Measurements from ENCODE around the gene PPP6R3. TPM values are rescaled to one million over a fixed set of nuclear protein-coding genes. Genes with fewer than 3 reads are reported as not detected.
A peak's percentile ranks its signal among the peaks of the same experiment; 100 is the strongest.
"Not testable (repeated sequence)": the region's sequence is repeated elsewhere in the genome, so short reads cannot be mapped to it uniquely, and the experiment has no call there.

The PPP6R3 gene
- total RNA-seq, 2 donors from 2014 or later, result 134 to 136 TPM

DNA sequence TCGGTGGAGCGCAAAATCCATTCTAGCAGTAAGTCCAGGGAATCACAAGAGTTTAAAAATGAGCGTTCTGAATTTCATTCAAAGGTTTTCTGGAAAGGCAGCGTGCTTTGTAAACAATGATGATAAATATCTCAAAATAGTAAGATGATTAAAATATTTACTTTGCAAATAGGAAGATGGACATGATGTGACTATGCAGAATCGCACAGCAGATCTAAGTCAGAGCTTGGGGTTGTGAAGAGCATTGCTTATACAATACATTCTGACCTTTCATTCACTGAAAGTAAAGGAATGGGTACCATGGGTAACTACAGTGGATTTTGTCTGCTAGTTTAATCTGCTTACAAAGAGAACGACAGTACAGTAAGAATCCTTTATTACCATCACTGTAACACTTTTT is 77.5 kb downstream of the PPP6R3 start:
- no peak for DNase-seq
- peak overlapping the region; percentile 6 for H3K27ac Mint-ChIP-seq
- H3K36me3 Mint-ChIP-seq (ENCODE audit: low read depth), result peaks cover 16% of the 10 kb centered on the region
- H3K27me3 Mint-ChIP-seq, result no peaks in the 10 kb centered on the region
- peaks cover 50% of the 10 kb centered on the region for H3K4me1 Mint-ChIP-seq
- no peak overlapping the region for H3K4me3 Mint-ChIP-seq
- H3K9me3 ChIP-seq (ENCODE audit: control insufficient read depth, low read length, poor library complexity, severe bottlenecking), result no peaks in the 10 kb centered on the region
- ATAC-seq, result no peak

DNA sequence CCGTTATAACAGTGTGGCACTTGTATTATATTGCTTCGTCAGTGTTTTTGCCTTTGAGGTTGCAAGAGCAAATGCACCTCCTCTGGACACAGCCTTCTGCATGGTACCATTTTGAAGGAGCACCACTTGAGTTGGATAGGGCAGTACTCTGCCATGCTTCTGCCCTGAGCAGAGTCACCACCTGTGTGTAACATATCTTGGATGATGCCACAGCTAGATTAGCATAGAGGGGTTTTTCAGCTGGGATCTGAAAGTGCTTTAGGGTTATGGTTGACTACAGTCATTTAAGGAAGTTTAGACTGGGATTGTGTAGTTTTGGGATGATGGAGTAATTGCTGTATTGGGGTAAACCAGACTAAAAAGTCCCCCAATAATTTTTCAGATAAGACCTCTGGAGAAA is 78.8 kb downstream of the PPP6R3 start:
- ATAC-seq, result no peak
- DNase-seq, result no peak
- no peaks in the 10 kb centered on the region for H3K9me3 ChIP-seq (ENCODE audit: control insufficient read depth, low read length, poor library complexity, severe bottlenecking)
- Mint-ChIP-seq H3K4me3 (no peak overlapping the region), H3K27me3 (no peaks in the 10 kb centered on the region), H3K36me3 (ENCODE audit: low read depth) (peaks cover 18% of the 10 kb centered on the region), H3K27ac (peak overlapping the region; percentile 22), H3K4me1 (peaks cover 52% of the 10 kb centered on the region)

DNA sequence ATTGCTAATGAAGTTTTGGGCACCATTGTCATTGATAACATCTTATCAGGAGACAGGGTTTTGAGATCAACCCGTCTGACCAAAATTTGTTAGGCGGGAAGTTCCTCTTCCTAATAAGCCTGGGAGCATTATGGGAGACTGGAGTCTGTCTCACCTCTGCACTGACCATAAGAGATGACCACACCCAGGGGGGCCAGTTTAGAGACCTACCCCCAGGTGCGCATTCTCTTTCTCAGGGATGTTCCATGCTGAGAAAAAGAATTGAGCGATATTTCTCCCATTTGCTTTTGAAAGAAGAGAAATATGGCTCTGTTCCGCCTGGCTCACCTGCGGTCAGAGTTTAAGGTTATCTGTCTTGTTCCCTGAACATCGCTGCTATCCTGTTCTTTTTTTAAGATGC is 80.0 kb downstream of the PPP6R3 start:
- Mint-ChIP-seq H3K27ac (peak overlapping the region; percentile 22), H3K36me3 (ENCODE audit: low read depth) (peaks cover 18% of the 10 kb centered on the region), H3K4me1 (peaks cover 47% of the 10 kb centered on the region)
- not testable (repeated sequence) for H3K4me3 Mint-ChIP-seq; ATAC-seq; H3K9me3 ChIP-seq (ENCODE audit: control insufficient read depth, low read length, poor library complexity, severe bottlenecking); DNase-seq; H3K27me3 Mint-ChIP-seq

DNA sequence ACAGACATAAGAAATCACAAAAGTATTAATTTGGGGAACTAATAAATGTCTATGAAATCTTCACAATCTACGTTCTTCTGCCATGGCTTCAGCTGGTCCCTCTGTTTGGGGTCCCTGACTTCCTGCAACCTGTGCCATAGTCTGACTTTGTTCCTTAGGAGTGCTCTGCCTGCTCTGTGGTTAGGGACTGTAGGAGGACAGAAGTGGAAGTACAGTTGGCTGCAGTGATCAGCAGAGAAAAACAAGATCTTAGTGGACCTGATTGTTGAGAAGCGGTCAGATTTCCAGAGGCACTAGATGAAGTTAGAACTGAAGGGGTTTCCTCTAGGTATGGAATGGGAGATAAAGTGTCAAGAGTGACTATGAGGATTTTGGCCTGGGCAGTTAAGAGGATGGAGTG is 80.6 kb downstream of the PPP6R3 start:
- H3K27ac Mint-ChIP-seq, result peak overlapping the region; percentile 70
- ATAC-seq (no peak), DNase-seq (no peak)
- H3K36me3 Mint-ChIP-seq (ENCODE audit: low read depth), result peaks cover 19% of the 10 kb centered on the region
- H3K27me3 Mint-ChIP-seq, result no peaks in the 10 kb centered on the region
- no peaks in the 10 kb centered on the region for H3K9me3 ChIP-seq (ENCODE audit: control insufficient read depth, low read length, poor library complexity, severe bottlenecking)
- peaks cover 47% of the 10 kb centered on the region for H3K4me1 Mint-ChIP-seq
- H3K4me3 Mint-ChIP-seq, result no peak overlapping the region

DNA sequence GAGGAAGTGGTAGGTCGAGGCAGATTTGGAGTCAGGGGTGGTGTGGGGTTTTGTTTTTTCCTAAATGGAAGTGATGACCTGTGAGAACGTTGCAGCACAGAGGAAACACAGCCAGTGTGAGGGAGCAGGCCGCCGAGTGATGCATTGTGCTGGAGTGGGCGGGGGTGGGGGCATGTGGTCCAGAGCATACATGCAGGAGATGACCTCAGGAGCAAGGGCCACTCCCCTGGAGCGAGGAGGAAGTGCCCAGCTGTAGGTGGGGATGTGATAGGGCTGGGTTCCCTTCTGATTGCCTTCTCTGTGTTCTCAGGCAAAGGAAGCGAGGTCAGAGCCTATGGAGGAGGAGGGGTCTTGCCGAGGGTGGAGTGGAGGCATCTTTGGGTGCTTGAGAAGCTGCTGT is 81.4 kb downstream of the PPP6R3 start:
- peak overlapping the region; percentile 70 for H3K27ac Mint-ChIP-seq
- H3K9me3 ChIP-seq (ENCODE audit: control insufficient read depth, low read length, poor library complexity, severe bottlenecking), result no peaks in the 10 kb centered on the region
- no peak overlapping the region for H3K4me3 Mint-ChIP-seq
- H3K27me3 Mint-ChIP-seq, result no peaks in the 10 kb centered on the region
- no peak for DNase-seq
- no peak for ATAC-seq
- H3K36me3 Mint-ChIP-seq (ENCODE audit: low read depth), result peaks cover 23% of the 10 kb centered on the region
- peaks cover 44% of the 10 kb centered on the region for H3K4me1 Mint-ChIP-seq

DNA sequence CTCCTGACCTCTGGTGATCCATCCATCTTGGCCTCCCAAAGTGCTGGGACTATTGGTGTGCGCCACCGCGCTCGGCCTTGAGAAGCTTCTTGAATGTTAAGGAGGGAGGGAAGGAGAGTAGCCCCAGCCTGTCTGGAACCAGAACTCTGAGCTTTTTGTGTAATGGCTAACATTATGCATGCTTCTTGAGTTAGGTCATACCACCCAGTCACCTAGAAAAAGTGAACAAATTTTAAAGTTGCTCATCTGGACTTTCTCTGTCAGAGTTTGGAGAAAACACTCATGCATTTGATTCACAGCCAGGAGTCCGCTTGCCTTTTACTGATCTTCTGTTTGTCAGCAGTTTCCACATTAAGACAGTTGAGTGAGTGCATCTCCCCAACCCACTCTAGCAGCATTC is 82.1 kb downstream of the PPP6R3 start:
- Mint-ChIP-seq H3K4me1 (peaks cover 43% of the 10 kb centered on the region), H3K4me3 (no peak overlapping the region), H3K36me3 (ENCODE audit: low read depth) (peaks cover 22% of the 10 kb centered on the region), H3K27ac (peak overlapping the region; percentile 70), H3K27me3 (no peaks in the 10 kb centered on the region)
- ATAC-seq (no peak), DNase-seq (no peak)
- no peaks in the 10 kb centered on the region for H3K9me3 ChIP-seq (ENCODE audit: control insufficient read depth, low read length, poor library complexity, severe bottlenecking)

DNA sequence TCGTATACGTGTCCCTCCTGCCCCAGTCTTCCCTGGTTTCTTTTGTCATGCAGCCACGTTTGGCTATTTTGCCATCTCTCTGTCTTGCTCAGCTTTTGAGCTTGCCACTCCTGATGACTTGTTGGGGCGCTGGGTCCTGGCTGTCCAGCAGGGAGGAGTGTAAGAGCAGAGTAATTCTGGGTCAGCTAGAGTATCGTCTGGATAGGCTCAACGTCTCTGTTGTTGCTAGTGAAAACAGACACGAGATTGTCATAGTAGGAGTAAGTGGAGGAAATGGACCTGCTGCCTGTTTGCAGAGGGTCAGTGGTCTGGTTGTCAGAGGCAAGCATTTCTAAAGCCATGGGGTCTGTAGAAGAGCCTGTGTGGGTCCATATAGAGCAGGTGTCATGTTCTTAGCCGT is 83.0 kb downstream of the PPP6R3 start:
- no peaks in the 10 kb centered on the region for H3K9me3 ChIP-seq (ENCODE audit: control insufficient read depth, low read length, poor library complexity, severe bottlenecking)
- H3K36me3 Mint-ChIP-seq (ENCODE audit: low read depth), result peaks cover 26% of the 10 kb centered on the region
- peaks cover 48% of the 10 kb centered on the region for H3K4me1 Mint-ChIP-seq
- no peak for DNase-seq
- no peaks in the 10 kb centered on the region for H3K27me3 Mint-ChIP-seq
- ATAC-seq, result no peak
- H3K27ac Mint-ChIP-seq, result peak overlapping the region; percentile 78
- H3K4me3 Mint-ChIP-seq, result peak overlapping the region; percentile 63

DNA sequence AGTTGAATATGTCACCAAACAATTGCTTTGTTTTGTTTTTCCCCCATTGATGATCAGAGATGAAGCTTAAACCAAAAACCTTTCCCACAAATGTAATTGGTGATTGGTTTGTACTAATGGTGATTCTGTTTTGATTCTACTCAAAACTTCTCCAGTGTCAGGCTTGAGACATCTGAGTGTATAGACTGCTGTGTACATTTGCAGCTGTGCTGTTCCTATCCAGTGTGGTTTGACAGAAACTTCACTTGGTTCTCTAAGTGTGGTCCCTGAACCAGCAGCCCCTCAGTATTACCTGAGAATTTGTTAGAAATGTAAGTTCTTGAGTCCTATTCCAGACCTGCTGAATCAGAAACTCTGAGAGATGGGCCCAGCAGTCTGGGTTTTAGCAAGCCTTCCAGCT is 84.8 kb downstream of the PPP6R3 start:
- H3K4me1 Mint-ChIP-seq, result peaks cover 55% of the 10 kb centered on the region

DNA sequence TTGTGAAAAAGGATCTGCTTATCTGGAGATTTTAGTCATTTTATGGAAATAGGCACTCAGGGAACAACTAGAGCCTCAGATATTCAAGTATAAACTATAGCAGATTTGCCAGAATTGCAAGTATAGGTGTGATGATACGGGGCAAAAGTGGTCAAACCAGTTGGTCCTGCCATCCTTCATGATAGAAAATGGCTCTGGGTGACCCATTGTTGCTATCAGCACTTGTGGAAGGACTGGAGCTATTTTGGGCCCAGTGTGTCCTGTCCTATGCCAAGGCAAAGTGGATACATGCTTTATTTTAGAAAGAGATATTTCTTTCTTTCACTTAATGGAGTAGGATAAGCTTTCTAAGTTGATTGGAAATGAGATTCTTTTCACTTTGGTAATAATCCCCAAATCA is 85.2 kb downstream of the PPP6R3 start:
- peak overlapping the region; percentile 51 for H3K27ac Mint-ChIP-seq
- DNase-seq (no peak), ATAC-seq (no peak)
- H3K4me1 Mint-ChIP-seq, result peaks cover 58% of the 10 kb centered on the region
- no peak overlapping the region for H3K4me3 Mint-ChIP-seq
- no peaks in the 10 kb centered on the region for H3K9me3 ChIP-seq (ENCODE audit: control insufficient read depth, low read length, poor library complexity, severe bottlenecking)
- H3K27me3 Mint-ChIP-seq, result no peaks in the 10 kb centered on the region
- H3K36me3 Mint-ChIP-seq (ENCODE audit: low read depth), result peaks cover 22% of the 10 kb centered on the region

More for the DNA sequence above, 84.8 kb downstream of the PPP6R3 start:
- Mint-ChIP-seq H3K27ac (peak overlapping the region; percentile 51), H3K4me3 (no peak overlapping the region), H3K27me3 (no peaks in the 10 kb centered on the region), H3K36me3 (ENCODE audit: low read depth) (peaks cover 22% of the 10 kb centered on the region)
- DNase-seq (no peak), ATAC-seq (no peak)
- H3K9me3 ChIP-seq (ENCODE audit: control insufficient read depth, low read length, poor library complexity, severe bottlenecking), result no peaks in the 10 kb centered on the region

DNA sequence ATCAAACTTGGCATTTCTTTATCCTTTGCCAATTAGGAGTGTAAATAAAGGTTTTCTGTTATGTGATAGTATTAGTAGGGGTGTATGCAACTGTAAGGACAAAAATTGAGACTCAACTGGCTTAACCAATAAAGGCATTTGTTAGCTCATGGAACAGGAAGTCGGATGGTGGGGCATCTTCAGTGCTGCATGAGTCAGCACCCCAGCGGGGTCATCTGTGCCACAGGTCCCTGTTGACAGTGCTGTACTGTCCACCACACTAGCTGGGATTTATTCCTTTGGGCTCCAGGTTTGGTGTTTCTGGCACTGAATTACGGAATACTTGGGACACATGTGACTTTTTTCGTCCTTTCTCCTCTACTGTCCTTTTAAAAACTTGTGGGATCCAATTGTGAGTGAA is 86.0 kb downstream of the PPP6R3 start:
- Mint-ChIP-seq H3K4me3 (no peak overlapping the region), H3K27me3 (no peaks in the 10 kb centered on the region), H3K27ac (peak overlapping the region; percentile 93), H3K36me3 (ENCODE audit: low read depth) (peaks cover 17% of the 10 kb centered on the region), H3K4me1 (peaks cover 51% of the 10 kb centered on the region)
- H3K9me3 ChIP-seq (ENCODE audit: control insufficient read depth, low read length, poor library complexity, severe bottlenecking), result no peaks in the 10 kb centered on the region
- no peak for DNase-seq
- no peak for ATAC-seq

DNA sequence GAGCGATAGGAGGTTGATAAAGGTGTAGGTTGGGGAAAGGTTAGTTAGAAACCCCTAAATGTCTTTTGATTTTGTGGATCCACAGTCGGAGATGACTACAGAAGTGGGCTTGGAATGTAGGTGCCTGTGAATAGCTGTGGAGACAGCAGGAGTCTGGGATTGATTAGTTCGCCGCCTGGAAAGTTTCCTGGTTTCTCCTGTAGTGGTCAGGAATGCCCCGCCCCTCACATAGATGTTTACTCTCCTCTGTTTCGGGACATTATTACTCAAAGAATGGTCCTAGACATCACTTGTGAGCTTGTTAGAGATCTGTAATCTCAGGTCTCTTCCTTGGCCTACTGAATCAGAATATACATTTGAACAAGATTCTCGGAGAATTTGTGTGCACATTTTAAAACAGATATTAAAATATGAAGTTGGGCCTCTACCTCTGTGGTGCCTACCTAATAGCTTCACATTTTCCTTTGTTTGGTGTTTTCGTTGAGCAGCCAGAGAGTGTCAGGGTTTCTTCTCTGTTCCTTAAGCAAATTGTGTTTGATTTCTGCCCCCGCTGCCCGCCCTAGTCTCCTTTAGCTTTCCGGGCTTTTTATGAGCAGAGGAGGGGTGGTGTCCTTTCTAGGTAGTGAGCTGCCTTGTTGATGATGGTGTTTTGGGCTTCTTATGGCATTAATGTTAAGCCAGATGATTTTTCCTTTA is 89.4 kb downstream of the PPP6R3 start:
- DNase-seq (no peak), ATAC-seq (peak; percentile 42)
- Mint-ChIP-seq H3K4me3 (peak overlapping the region; percentile 49), H3K4me1 (peaks cover 42% of the 10 kb centered on the region), H3K36me3 (ENCODE audit: low read depth) (peaks cover 12% of the 10 kb centered on the region), H3K27me3 (no peaks in the 10 kb centered on the region), H3K27ac (peak overlapping the region; percentile 93)
- no peaks in the 10 kb centered on the region for H3K9me3 ChIP-seq (ENCODE audit: control insufficient read depth, low read length, poor library complexity, severe bottlenecking)

DNA sequence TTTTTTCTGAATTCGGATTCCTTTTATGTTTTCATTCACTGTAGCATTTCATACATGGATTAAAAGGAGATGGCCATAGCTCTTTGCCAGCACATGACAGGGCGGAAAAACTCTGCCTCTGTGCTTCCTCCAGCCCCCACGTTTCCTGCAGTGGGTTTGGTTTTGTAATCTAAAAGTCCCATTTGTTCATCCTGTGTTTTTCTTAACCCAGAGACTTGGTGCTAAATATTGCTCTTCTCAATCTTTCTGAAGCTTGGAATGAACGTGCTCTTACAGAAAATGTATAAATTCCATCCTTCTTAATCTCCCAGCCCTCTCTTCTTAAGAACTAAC is 89.9 kb downstream of the PPP6R3 start:
- H3K27me3 Mint-ChIP-seq, result no peaks in the 10 kb centered on the region
- ATAC-seq, result peak; percentile 59
- H3K4me3 Mint-ChIP-seq, result peak overlapping the region; percentile 49
- peak overlapping the region; percentile 93 for H3K27ac Mint-ChIP-seq
- peaks cover 12% of the 10 kb centered on the region for H3K36me3 Mint-ChIP-seq (ENCODE audit: low read depth)
- H3K9me3 ChIP-seq (ENCODE audit: control insufficient read depth, low read length, poor library complexity, severe bottlenecking), result no peaks in the 10 kb centered on the region
- H3K4me1 Mint-ChIP-seq, result peaks cover 42% of the 10 kb centered on the region
- DNase-seq, result no peak

DNA sequence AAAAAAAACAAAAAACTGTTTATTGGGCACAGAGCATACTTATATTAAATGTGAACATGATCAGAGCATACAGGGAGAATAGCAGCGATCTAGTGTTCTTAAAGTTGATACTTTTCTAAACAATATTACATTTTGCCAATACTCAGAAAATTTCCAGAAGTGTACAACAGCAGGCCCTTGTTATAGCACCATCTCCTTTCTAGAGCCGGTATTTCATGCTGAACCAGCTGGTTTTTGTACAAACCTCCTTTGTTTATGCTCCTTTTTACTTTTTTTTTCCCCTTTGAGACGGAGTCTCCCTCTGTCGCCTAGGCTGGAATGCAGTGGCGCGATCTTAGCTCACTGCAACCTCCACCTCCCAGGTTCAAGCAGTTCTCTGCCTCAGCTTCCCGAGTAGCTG is 90.7 kb downstream of the PPP6R3 start:
- H3K27me3 Mint-ChIP-seq, result no peaks in the 10 kb centered on the region
- peaks cover 39% of the 10 kb centered on the region for H3K4me1 Mint-ChIP-seq
- peaks cover 10% of the 10 kb centered on the region for H3K36me3 Mint-ChIP-seq (ENCODE audit: low read depth)
- peak overlapping the region; percentile 93 for H3K27ac Mint-ChIP-seq
- no peaks in the 10 kb centered on the region for H3K9me3 ChIP-seq (ENCODE audit: control insufficient read depth, low read length, poor library complexity, severe bottlenecking)
- ATAC-seq (no peak), DNase-seq (no peak)
- no peak overlapping the region for H3K4me3 Mint-ChIP-seq

DNA sequence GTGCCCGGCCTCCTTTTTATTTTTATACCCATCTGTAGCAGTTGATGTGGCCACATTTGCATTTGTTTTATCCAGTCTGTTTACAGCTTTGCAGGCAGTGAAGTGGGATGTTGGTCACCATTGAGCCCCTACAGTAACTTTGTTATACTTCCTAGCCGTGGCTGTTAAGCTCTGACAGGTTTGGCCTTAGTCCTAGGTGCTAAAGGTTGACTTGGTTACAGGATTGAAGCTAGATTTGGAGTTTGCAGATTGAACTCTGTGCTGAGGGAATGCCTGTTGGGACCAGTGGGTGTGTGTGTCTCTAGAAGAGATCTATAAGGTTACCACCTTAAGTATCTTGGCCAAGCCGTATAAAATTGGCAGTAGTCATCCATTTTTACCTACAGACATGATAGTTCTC is 91.2 kb downstream of the PPP6R3 start:
- H3K4me3 Mint-ChIP-seq, result no peak overlapping the region
- peaks cover 36% of the 10 kb centered on the region for H3K4me1 Mint-ChIP-seq
- ATAC-seq (no peak), DNase-seq (no peak)
- H3K27me3 Mint-ChIP-seq, result no peaks in the 10 kb centered on the region
- no peaks in the 10 kb centered on the region for H3K9me3 ChIP-seq (ENCODE audit: control insufficient read depth, low read length, poor library complexity, severe bottlenecking)
- H3K27ac Mint-ChIP-seq, result peak overlapping the region; percentile 93
- peaks cover 7% of the 10 kb centered on the region for H3K36me3 Mint-ChIP-seq (ENCODE audit: low read depth)
